Fibroblast of lung (primary cell): Measurements from ENCODE around the gene AGT. TPM values are rescaled to one million over a fixed set of nuclear protein-coding genes. Genes with fewer than 3 reads are reported as not detected.
A peak's percentile ranks its signal among the peaks of the same experiment; 100 is the strongest.

ENCODE experiments used
- DNase-seq, 2 donors: peaks; one replicate each; pipeline versions ENCODE4 v3.0.0 to v3.0.0-alpha.2; 2010; ENCODE audit warnings: low read depth in 2 of 2
- H2AFZ ChIP-seq: 2 replicates; pipeline ENCODE4 v1.5.1; 2012; ENCODE audit warnings: low read length, control low read depth, inconsistent platforms
- H3K27ac ChIP-seq: 2 replicates; pipeline ENCODE4 v1.5.1; 2011; ENCODE audit warnings: low read length, control low read depth; ENCODE audit not compliant: insufficient read depth
- H3K27me3 ChIP-seq: 2 replicates; pipeline ENCODE4 v1.5.1; 2011; ENCODE audit warnings: mild to moderate bottlenecking, low read length; ENCODE audit not compliant: control insufficient read depth, insufficient read depth
- H3K36me3 ChIP-seq: 2 replicates; pipeline ENCODE4 v1.5.1; 2011; ENCODE audit warnings: low read length; ENCODE audit not compliant: control insufficient read depth, insufficient read depth
- H3K4me1 ChIP-seq: 2 replicates; pipeline ENCODE4 v1.5.1; 2011; ENCODE audit warnings: low read length; ENCODE audit not compliant: control insufficient read depth, insufficient read depth; ENCODE audit errors: extremely low read depth
- H3K4me2 ChIP-seq: 2 replicates; pipeline ENCODE4 v1.5.1; 2011; ENCODE audit warnings: low read length, control low read depth; ENCODE audit not compliant: insufficient read depth; ENCODE audit errors: extremely low read depth
- H3K4me3 ChIP-seq, 4 experiments: fragments of 200-600 bp in 1 of 4; sonication (generic) in 1 of 4; replicated peaks in 1 of 4; 2 replicates each; pipeline ENCODE4 v1.5.1; 2011 to 2016; ENCODE audit warnings: low read length in 4 of 4, low read depth in 3 of 4, mild to moderate bottlenecking in 3 of 4, control low read depth in 2 of 4, inconsistent platforms in 1 of 4, mixed read lengths in 1 of 4; ENCODE audit not compliant: insufficient read depth in 1 of 4; ENCODE audit errors: control extremely low read depth in 1 of 4
- H3K79me2 ChIP-seq: 2 replicates; pipeline ENCODE4 v1.5.1; 2012; ENCODE audit warnings: mild to moderate bottlenecking, low read length, inconsistent platforms; ENCODE audit not compliant: control insufficient read depth, insufficient read depth
- H3K9ac ChIP-seq: 2 replicates; pipeline ENCODE4 v1.5.1; 2011; ENCODE audit warnings: mild to moderate bottlenecking, low read length, control low read depth; ENCODE audit not compliant: insufficient read depth
- H3K9me3 ChIP-seq: 2 replicates; pipeline ENCODE4 v1.5.1; 2012; ENCODE audit warnings: low read depth, low read length; ENCODE audit not compliant: control insufficient read depth, insufficient read depth
- H4K20me1 ChIP-seq: 2 replicates; pipeline ENCODE4 v1.5.1; 2011; ENCODE audit warnings: low read length; ENCODE audit not compliant: control insufficient read depth, insufficient read depth; ENCODE audit errors: extremely low read depth
- EZH2 ChIP-seq: IDR thresholded peaks from 2 replicates; pipeline ENCODE4 v1.5.1; 2012; ENCODE audit warnings: low read length, control low read depth, mild to moderate bottlenecking; ENCODE audit errors: missing control alignments
- polyA plus RNA-seq, 2 donors: library from polyadenylated mRNA; depleted of rRNA in 1 of 2; stranded (reverse) in 1 of 2; unstranded in 1 of 2; fragments of >200 nt; gene quantifications; 2 replicates each; pipeline ENCODE4 v1.2.1, GENCODE V29; 2011 to 2012; ENCODE audit warnings: missing spikeins in 1 of 2
- total RNA-seq: library from RNA; depleted of rRNA; stranded (reverse); fragments of >200 nt; gene quantifications from 2 replicates; pipeline ENCODE4 v1.2.1, GENCODE V29; 2014
- TF ChIP-seq, protein P1 (sequence below), 2 donors: IDR thresholded peaks in 1 of 2; conservative IDR thresholded peaks in 1 of 2; 1 replicate in 1 of 2; 2 replicates in 1 of 2; pipeline ENCODE4 v1.5.1; 2011 to 2012; ENCODE audit warnings: low read length in 2 of 2, control low read depth in 1 of 2, inconsistent platforms in 1 of 2, low read depth in 1 of 2, mild to moderate bottlenecking in 1 of 2

The AGT gene
- total and polyA plus RNA-seq, 2 donors (not counting 1 experiment from before 2014, with no cell fraction given), result 3.7 to 10.6 TPM

DNA sequence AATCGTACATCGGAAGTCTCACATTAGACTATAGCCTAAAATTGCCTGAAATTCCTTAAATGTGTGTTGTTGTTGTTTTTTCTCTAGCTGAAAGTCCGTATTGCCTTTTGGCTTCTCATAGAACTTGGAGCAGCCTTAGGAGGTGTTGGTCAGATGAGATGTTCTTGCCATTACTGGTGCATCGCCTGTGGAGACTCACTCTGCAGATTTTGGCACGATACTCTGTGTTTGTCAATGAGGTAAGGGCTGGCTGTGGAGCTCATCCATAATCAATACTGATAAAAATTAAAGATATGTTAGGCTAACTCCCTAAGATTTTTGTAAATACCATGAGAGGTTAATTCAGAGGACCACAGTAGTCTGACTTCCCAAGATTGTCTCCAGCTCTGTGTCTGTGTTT is 28.9 kb downstream of the AGT start:
- no peaks in the 10 kb centered on the region for H3K9me3 ChIP-seq
- no peak overlapping the region for H3K9ac ChIP-seq
- no peak overlapping the region for H3K4me3 ChIP-seq
- H3K27ac ChIP-seq, result no peak overlapping the region
- H3K27me3 ChIP-seq, result no peaks in the 10 kb centered on the region
- H3K4me2 ChIP-seq, result no peak overlapping the region
- no peaks in the 10 kb centered on the region for H3K79me2 ChIP-seq
- no peak for DNase-seq
- no peaks in the 10 kb centered on the region for H3K36me3 ChIP-seq
- peaks cover 10% of the 10 kb centered on the region for H3K4me1 ChIP-seq
- TF ChIP-seq EZH2, result no peak
- TF ChIP-seq, protein P1, sequence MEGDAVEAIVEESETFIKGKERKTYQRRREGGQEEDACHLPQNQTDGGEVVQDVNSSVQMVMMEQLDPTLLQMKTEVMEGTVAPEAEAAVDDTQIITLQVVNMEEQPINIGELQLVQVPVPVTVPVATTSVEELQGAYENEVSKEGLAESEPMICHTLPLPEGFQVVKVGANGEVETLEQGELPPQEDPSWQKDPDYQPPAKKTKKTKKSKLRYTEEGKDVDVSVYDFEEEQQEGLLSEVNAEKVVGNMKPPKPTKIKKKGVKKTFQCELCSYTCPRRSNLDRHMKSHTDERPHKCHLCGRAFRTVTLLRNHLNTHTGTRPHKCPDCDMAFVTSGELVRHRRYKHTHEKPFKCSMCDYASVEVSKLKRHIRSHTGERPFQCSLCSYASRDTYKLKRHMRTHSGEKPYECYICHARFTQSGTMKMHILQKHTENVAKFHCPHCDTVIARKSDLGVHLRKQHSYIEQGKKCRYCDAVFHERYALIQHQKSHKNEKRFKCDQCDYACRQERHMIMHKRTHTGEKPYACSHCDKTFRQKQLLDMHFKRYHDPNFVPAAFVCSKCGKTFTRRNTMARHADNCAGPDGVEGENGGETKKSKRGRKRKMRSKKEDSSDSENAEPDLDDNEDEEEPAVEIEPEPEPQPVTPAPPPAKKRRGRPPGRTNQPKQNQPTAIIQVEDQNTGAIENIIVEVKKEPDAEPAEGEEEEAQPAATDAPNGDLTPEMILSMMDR (conservative IDR thresholded peaks at IDR 0.05 in 1 of 2, IDR thresholded peaks at IDR 0.05 in 1 of 2; ENCODE audit: low read depth in 1 of 2, low read length in 2 of 2), result no peak
- H4K20me1 ChIP-seq, result no peaks in the 10 kb centered on the region
- H2AFZ ChIP-seq, result no peak overlapping the region

DNA sequence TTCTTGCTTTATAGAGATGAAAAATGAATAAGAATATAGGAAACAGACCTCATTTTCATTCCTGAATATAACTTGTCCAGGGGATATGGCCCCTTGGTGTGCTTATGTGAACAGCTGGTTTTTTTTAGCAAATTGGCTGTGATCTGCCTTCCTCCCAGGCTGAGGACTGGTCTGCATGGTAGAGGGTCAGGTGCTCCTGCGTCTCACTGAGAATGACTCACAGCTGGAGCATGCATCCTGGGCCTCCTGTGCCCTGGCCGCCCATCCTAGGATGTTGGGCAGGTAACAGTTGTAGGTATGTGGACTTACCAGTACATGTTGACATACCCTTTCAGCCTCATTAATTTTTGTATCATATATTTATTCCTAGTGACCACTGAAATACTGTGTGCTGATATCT is 29.8 kb downstream of the AGT start:
- Histone ChIP-seq H3K27me3 (no peaks in the 10 kb centered on the region), H3K79me2 (no peaks in the 10 kb centered on the region), H2AFZ (no peak overlapping the region), H3K36me3 (no peaks in the 10 kb centered on the region), H3K9ac (no peak overlapping the region), H3K27ac (no peak overlapping the region), H4K20me1 (no peaks in the 10 kb centered on the region), H3K4me1 (peaks cover 10% of the 10 kb centered on the region), H3K4me2 (no peak overlapping the region), H3K9me3 (no peaks in the 10 kb centered on the region), H3K4me3 (no peak overlapping the region)
- DNase-seq, result no peak
- no peak for TF ChIP-seq EZH2
- TF ChIP-seq, protein P1 (conservative IDR thresholded peaks at IDR 0.05 in 1 of 2, IDR thresholded peaks at IDR 0.05 in 1 of 2; ENCODE audit: low read depth in 1 of 2, low read length in 2 of 2), result no peak

DNA sequence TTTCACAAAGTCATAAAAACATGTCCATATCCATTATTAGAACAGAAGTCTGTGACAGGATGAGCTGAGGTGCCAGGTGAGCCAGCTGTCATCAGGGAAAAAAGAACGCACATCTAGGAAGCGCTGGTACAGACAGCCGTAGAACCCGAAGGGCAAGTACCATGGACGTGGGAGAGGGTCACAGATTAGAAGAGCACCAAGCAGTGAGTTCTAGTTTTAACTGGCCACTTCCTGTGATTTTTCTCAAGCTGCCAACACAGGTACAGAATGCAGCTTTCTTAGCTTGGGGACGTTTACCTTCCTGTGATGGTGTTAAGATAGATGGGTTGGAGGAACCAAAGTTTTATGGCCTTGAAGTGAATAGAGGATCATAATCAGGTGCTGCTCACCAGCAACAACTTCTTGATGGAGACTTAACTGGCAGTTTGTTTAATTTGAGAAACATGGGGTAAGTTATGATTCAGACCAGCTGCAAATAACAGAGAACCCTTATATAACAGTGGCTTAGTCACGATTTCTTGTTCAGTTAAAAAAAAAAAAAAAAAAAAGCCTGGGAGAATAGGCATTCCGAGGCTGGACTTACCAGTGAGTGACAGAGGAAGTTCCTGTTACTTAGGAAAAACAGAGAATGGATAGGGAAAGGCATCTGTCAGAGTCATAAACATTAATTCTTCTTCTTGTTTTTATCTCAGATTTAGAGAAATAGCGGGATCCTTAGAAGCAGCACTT is 30.9 kb downstream of the AGT start:
- Histone ChIP-seq H3K9ac (no peak overlapping the region), H3K4me2 (no peak overlapping the region), H3K4me1 (peaks cover 10% of the 10 kb centered on the region), H3K27ac (no peak overlapping the region), H3K79me2 (no peaks in the 10 kb centered on the region), H3K36me3 (no peaks in the 10 kb centered on the region), H3K4me3 (no peak overlapping the region), H3K27me3 (no peaks in the 10 kb centered on the region), H3K9me3 (no peaks in the 10 kb centered on the region), H4K20me1 (no peaks in the 10 kb centered on the region), H2AFZ (no peak overlapping the region)
- DNase-seq, result peak; percentile 65 to 80
- TF ChIP-seq, protein P1 (conservative IDR thresholded peaks at IDR 0.05 in 1 of 2, IDR thresholded peaks at IDR 0.05 in 1 of 2; ENCODE audit: low read depth in 1 of 2, low read length in 2 of 2), result no peak
- no peak for TF ChIP-seq EZH2
